MM.1S (cell line): ENCODE results near the gene TCEANC2.

ENCODE experiments used
- DNase-seq: peaks from one replicate; pipeline ENCODE4 v3.0.0-alpha.2; 2015
- H2AFZ ChIP-seq: fragments of 300-600 bp; sonication (generic); 2 replicates; pipeline ENCODE4 v1.6.0; 2016; ENCODE audit warnings: antibody characterized with exemption, low read length
- H3F3A ChIP-seq: fragments of 300-600 bp; sonication (generic); 2 replicates; pipeline ENCODE4 v1.6.1; 2016; ENCODE audit warnings: mild to moderate bottlenecking, antibody characterized with exemption, low read length, moderate library complexity, mixed read lengths; ENCODE audit not compliant: insufficient read depth
- H3K27ac ChIP-seq: fragments of 300-600 bp; sonication (generic); 2 replicates; pipeline ENCODE4 v1.5.1; 2016; ENCODE audit warnings: mild to moderate bottlenecking, low read length
- H3K27me3 ChIP-seq: fragments of 300-600 bp; sonication (generic); replicated peaks from 2 replicates; pipeline ENCODE4 v1.6.0; 2016; ENCODE audit warnings: low read length; ENCODE audit not compliant: insufficient read depth
- H3K36me3 ChIP-seq: fragments of 300-600 bp; sonication (generic); replicated peaks from 2 replicates; pipeline ENCODE4 v1.6.1; 2016; ENCODE audit warnings: mild to moderate bottlenecking, low read length, mixed read lengths; ENCODE audit not compliant: insufficient read depth
- H3K4me1 ChIP-seq: fragments of 300-600 bp; sonication (generic); 2 replicates; pipeline ENCODE4 v1.6.1; 2016; ENCODE audit warnings: low read length, mixed read lengths
- H3K4me2 ChIP-seq: fragments of 300-600 bp; sonication (generic); 2 replicates; pipeline ENCODE4 v1.6.0; 2016; ENCODE audit warnings: low read depth, low read length
- H3K4me3 ChIP-seq: fragments of 300-600 bp; sonication (generic); 2 replicates; pipeline ENCODE4 v1.5.1; 2016; ENCODE audit warnings: low read length, mixed read lengths
- H3K79me2 ChIP-seq: fragments of 300-600 bp; sonication (generic); 2 replicates; pipeline ENCODE4 v1.6.1; 2016; ENCODE audit warnings: mixed run types, low read length, mixed read lengths
- H3K9ac ChIP-seq: fragments of 300-600 bp; sonication (generic); 2 replicates; pipeline ENCODE4 v1.6.1; 2016; ENCODE audit warnings: low read length, mixed read lengths
- H3K9me2 ChIP-seq: fragments of 300-600 bp; sonication (generic); replicated peaks from 2 replicates; pipeline ENCODE4 v1.6.1; 2016; ENCODE audit warnings: mild to moderate bottlenecking, low read length, mixed read lengths; ENCODE audit not compliant: insufficient read depth
- H3K9me3 ChIP-seq: fragments of 300-600 bp; sonication (generic); replicated peaks from 2 replicates; pipeline ENCODE4 v1.6.1; 2016; ENCODE audit warnings: mild to moderate bottlenecking, low read length, mixed read lengths; ENCODE audit not compliant: insufficient read depth
- H4K20me1 ChIP-seq: fragments of 300-600 bp; sonication (generic); 2 replicates; pipeline ENCODE4 v1.6.1; 2016; ENCODE audit warnings: mild to moderate bottlenecking, low read length, moderate library complexity, mixed read lengths; ENCODE audit not compliant: insufficient read depth
- EZH2 ChIP-seq: fragments of 300-600 bp; sonication (generic); optimal IDR thresholded peaks from 2 replicates; pipeline ENCODE3; 2017; ENCODE audit warnings: low read depth, mild to moderate bottlenecking, antibody characterized with exemption, low read length, mixed read lengths
- EZH2phosphoT487 ChIP-seq: fragments of 300-600 bp; sonication (generic); IDR thresholded peaks from 2 replicates; pipeline ENCODE4 v1.6.1; 2018; ENCODE audit warnings: antibody characterized with exemption, low read length
- TF ChIP-seq, protein P1 (sequence below): fragments of 300-600 bp; sonication (generic); IDR thresholded peaks from 2 replicates; pipeline ENCODE4 v1.5.1; 2016; ENCODE audit warnings: antibody characterized with exemption, low read length, mixed read lengths

Gene TCEANC2

DNA sequence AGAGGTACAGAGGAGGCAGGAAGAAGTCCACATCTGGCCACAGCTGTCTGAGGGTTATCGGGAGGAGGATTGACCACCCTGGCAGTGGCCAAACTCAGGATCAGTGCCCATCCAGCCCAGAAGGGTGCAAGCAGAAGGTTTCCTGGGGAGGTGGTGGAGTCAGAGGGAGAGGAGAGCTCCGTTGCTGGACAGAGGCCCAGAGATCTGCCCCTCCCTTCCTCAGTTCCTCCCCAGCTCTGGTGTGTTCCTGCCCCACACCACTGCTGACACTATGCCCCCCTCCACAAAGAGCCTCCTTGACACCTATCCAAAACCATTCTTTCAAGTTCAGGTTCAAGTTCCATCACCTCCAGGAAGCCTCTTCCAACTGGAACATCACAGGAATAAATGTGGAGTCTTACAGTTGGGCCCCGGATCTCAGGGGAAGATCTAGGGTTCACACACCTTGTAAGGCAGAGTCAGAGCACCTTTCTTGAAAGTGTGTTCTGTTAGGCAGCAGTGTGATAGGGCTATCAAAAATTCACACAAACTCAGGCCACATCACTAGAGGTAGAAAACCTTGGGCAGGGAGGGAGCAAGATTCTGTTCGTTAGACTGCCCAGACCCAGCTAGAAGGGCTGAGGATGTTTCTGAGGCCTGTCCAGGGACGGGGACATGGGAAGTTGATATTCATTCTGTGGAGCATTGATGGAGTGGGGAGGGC is 42.8 kb upstream of the TCEANC2 start:
- Histone ChIP-seq H3K4me2 (no peak overlapping the region), H3K79me2 (no peaks in the 10 kb centered on the region), H3K27ac (no peak overlapping the region), H3K36me3 (no peaks in the 10 kb centered on the region), H3K4me3 (no peak overlapping the region), H3K4me1 (no peaks in the 10 kb centered on the region), H4K20me1 (no peaks in the 10 kb centered on the region), H3K9ac (no peak overlapping the region), H3F3A (no peaks in the 10 kb centered on the region), H3K9me3 (no peaks in the 10 kb centered on the region), H3K27me3 (no peaks in the 10 kb centered on the region), H2AFZ (no peak overlapping the region), H3K9me2 (no peaks in the 10 kb centered on the region)
- DNase-seq, result no peak
- no peak for TF ChIP-seq EZH2
- TF ChIP-seq EZH2phosphoT487, result no peak
- TF ChIP-seq, protein P1, sequence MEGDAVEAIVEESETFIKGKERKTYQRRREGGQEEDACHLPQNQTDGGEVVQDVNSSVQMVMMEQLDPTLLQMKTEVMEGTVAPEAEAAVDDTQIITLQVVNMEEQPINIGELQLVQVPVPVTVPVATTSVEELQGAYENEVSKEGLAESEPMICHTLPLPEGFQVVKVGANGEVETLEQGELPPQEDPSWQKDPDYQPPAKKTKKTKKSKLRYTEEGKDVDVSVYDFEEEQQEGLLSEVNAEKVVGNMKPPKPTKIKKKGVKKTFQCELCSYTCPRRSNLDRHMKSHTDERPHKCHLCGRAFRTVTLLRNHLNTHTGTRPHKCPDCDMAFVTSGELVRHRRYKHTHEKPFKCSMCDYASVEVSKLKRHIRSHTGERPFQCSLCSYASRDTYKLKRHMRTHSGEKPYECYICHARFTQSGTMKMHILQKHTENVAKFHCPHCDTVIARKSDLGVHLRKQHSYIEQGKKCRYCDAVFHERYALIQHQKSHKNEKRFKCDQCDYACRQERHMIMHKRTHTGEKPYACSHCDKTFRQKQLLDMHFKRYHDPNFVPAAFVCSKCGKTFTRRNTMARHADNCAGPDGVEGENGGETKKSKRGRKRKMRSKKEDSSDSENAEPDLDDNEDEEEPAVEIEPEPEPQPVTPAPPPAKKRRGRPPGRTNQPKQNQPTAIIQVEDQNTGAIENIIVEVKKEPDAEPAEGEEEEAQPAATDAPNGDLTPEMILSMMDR, result no peak

DNA sequence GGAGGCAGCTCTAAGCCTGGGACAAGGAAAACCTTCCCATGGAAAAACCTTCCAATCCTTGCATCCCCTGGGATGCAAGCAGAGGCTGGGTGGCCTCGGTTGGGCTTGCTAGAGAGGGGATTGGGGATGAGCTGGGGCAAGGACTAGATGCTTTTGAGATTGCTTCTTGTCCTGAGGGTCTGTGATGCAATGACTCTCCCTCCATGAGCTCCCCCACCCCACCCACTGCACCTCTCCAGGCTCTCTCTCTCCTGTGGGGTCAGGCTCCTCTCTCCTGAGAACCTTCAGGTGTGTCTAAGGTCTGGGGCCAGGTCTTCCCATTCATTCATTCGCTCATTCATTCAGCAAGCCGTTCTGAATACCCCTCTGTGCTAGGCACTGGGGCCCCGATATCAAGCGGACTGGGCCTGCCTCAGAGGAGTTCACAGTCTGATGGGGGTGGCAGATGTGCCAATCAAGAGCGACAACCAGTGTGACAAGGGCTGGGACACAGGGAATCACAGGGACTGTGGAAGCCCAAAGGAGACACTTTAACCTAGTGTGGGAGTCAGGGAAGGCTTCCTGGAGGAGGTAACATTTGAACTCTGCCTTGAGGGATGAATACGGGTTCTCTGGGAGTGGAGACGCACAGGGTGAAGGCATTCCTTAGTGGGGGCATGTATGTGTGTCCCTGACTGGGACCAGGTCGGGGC is 41.9 kb upstream of the TCEANC2 start:
- H3K79me2 ChIP-seq, result no peaks in the 10 kb centered on the region
- H3K36me3 ChIP-seq, result no peaks in the 10 kb centered on the region
- H2AFZ ChIP-seq, result no peak overlapping the region
- H3K4me2 ChIP-seq, result no peak overlapping the region
- no peaks in the 10 kb centered on the region for H4K20me1 ChIP-seq
- TF ChIP-seq EZH2phosphoT487 (no peak), EZH2 (no peak)
- TF ChIP-seq, protein P1, result no peak
- DNase-seq, result no peak
- H3K9ac ChIP-seq, result no peak overlapping the region
- no peak overlapping the region for H3K4me3 ChIP-seq
- H3F3A ChIP-seq, result no peaks in the 10 kb centered on the region
- no peaks in the 10 kb centered on the region for H3K9me3 ChIP-seq
- H3K27ac ChIP-seq, result no peak overlapping the region
- no peaks in the 10 kb centered on the region for H3K27me3 ChIP-seq
- H3K4me1 ChIP-seq, result no peaks in the 10 kb centered on the region
- no peaks in the 10 kb centered on the region for H3K9me2 ChIP-seq

DNA sequence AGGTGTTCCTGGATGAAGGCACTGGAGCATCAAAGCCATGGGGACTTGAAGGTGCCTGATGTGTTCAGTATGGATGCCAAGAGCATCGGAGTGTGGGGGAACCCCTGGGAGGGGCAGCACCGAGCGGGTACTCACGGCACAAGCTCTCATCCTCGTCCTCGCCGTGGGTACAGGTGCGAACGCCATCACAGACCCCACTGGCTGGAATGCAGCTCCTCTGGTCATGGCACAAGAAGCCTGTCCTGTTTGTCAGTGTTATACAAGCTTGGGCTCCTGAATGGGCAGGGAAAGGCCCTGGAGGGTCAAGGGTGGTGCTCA is 41.4 kb upstream of the TCEANC2 start:
- Histone ChIP-seq H3K9ac (no peak overlapping the region), H2AFZ (no peak overlapping the region), H3K27ac (no peak overlapping the region), H3F3A (no peaks in the 10 kb centered on the region), H3K9me3 (no peaks in the 10 kb centered on the region), H3K36me3 (no peaks in the 10 kb centered on the region), H3K9me2 (no peaks in the 10 kb centered on the region), H3K79me2 (no peaks in the 10 kb centered on the region), H3K4me3 (no peak overlapping the region), H4K20me1 (no peaks in the 10 kb centered on the region), H3K4me1 (no peaks in the 10 kb centered on the region), H3K27me3 (no peaks in the 10 kb centered on the region), H3K4me2 (no peak overlapping the region)
- no peak for DNase-seq
- TF ChIP-seq EZH2phosphoT487 (no peak), EZH2 (no peak)
- TF ChIP-seq, protein P1, result no peak
